Neural cell (in vitro differentiated cells): ENCODE data around the gene ERICH4.

Experiments used
- CTCF ChIP-seq: fragments of 450-650 bp; IDR thresholded peaks from 2 replicates; pipeline ENCODE4 v1.5.1; 2014; ENCODE audit warnings: antibody characterized with exemption, mild to moderate bottlenecking, moderate library complexity; ENCODE audit not compliant: poor library complexity, severe bottlenecking
- REST ChIP-seq: IDR thresholded peaks from 2 replicates; pipeline ENCODE4 v1.6.1; 2012; ENCODE audit warnings: borderline replicate concordance

GRCh38 chr19:41426116-41426841, 16.7 kb upstream of the ERICH4 start:
- TF ChIP-seq CTCF (no peak), REST (no peak)
